H9 (cell line): Measurements from ENCODE around the gene HMOX1. TPM values are rescaled to one million over a fixed set of nuclear protein-coding genes. Genes with fewer than 3 reads are reported as not detected.

Experiments used
- DNase-seq: peaks from one replicate; pipeline ENCODE4 v3.0.0-alpha.2; 2017
- H2AFZ ChIP-seq: one replicate; pipeline ENCODE4 v1.6.1; 2013; ENCODE audit warnings: mild to moderate bottlenecking, low read length, control low read depth, moderate library complexity
- H2AK5ac ChIP-seq: 2 replicates; pipeline ENCODE4 v1.6.1; 2013; ENCODE audit warnings: low read length, control low read depth, mixed read lengths; ENCODE audit not compliant: insufficient read length
- H2BK120ac ChIP-seq: one replicate; pipeline ENCODE4 v1.6.1; 2013; ENCODE audit warnings: low read depth, mild to moderate bottlenecking, low read length, control low read depth, inconsistent platforms; ENCODE audit not compliant: poor library complexity, severe bottlenecking
- H2BK12ac ChIP-seq: 2 replicates; pipeline ENCODE4 v1.6.1; 2013; ENCODE audit warnings: low read length, control low read depth, mixed read lengths, low read depth; ENCODE audit not compliant: insufficient read length
- H2BK15ac ChIP-seq: 2 replicates; pipeline ENCODE4 v1.6.1; 2013; ENCODE audit warnings: low read depth, low read length, control low read depth
- H2BK20ac ChIP-seq: one replicate; pipeline ENCODE4 v1.6.1; 2013; ENCODE audit warnings: low read depth, mild to moderate bottlenecking, low read length, control low read depth, inconsistent platforms; ENCODE audit not compliant: poor library complexity, severe bottlenecking
- H2BK5ac ChIP-seq: 2 replicates; pipeline ENCODE4 v1.6.1; 2013; ENCODE audit warnings: low read length, control low read depth, mixed read lengths; ENCODE audit not compliant: insufficient read length
- H3K14ac ChIP-seq: 2 replicates; pipeline ENCODE4 v1.6.1; 2013; ENCODE audit warnings: low read length, control low read depth; ENCODE audit not compliant: insufficient read depth
- H3K18ac ChIP-seq: 2 replicates; pipeline ENCODE4 v1.6.1; 2013; ENCODE audit warnings: low read depth, mild to moderate bottlenecking, mixed read lengths, low read length, control low read depth; ENCODE audit not compliant: insufficient read length
- H3K23ac ChIP-seq: 2 replicates; pipeline ENCODE4 v1.6.1; 2013; ENCODE audit warnings: low read length, control low read depth, mixed read lengths, low read depth; ENCODE audit not compliant: insufficient read length
- H3K23me2 ChIP-seq: 2 replicates; pipeline ENCODE4 v1.6.1; 2013; ENCODE audit warnings: low read depth, mild to moderate bottlenecking, mixed read lengths, low read length, control low read depth; ENCODE audit not compliant: insufficient read length, poor library complexity, severe bottlenecking
- H3K27ac ChIP-seq: 2 replicates; pipeline ENCODE4 v1.5.1; 2013; ENCODE audit warnings: low read length, control low read depth, mixed read lengths, low read depth; ENCODE audit not compliant: insufficient read length
- H3K27me3 ChIP-seq: 2 replicates; pipeline ENCODE4 v1.6.1; 2013; ENCODE audit warnings: low read length, control low read depth, inconsistent platforms; ENCODE audit not compliant: insufficient read depth
- H3K4ac ChIP-seq: 2 replicates; pipeline ENCODE4 v1.6.1; 2013; ENCODE audit warnings: low read depth, mild to moderate bottlenecking, control low read depth, inconsistent platforms, low read length, moderate library complexity
- H3K4me1 ChIP-seq: 2 replicates; pipeline ENCODE4 v1.6.1; 2013; ENCODE audit warnings: low read length, control low read depth, inconsistent platforms; ENCODE audit not compliant: insufficient read depth
- H3K4me2 ChIP-seq: 2 replicates; pipeline ENCODE4 v1.6.1; 2013; ENCODE audit warnings: low read length, control low read depth, mixed read lengths; ENCODE audit not compliant: insufficient read length, insufficient read depth
- H3K56ac ChIP-seq: 2 replicates; pipeline ENCODE4 v1.6.1; 2013; ENCODE audit warnings: low read depth, mild to moderate bottlenecking, mixed read lengths, low read length, control low read depth; ENCODE audit not compliant: insufficient read length
- H3K79me1 ChIP-seq: 2 replicates; pipeline ENCODE4 v1.6.1; 2013; ENCODE audit warnings: low read depth, mild to moderate bottlenecking, moderate library complexity, low read length, control low read depth, inconsistent platforms; ENCODE audit not compliant: insufficient read depth, poor library complexity, severe bottlenecking
- H3K79me2 ChIP-seq: 2 replicates; pipeline ENCODE4 v1.6.1; 2013; ENCODE audit warnings: low read length, control low read depth, inconsistent platforms; ENCODE audit not compliant: insufficient read depth
- H3K9ac ChIP-seq: 2 replicates; pipeline ENCODE4 v1.6.1; 2013; ENCODE audit warnings: low read length, control low read depth, mixed read lengths; ENCODE audit not compliant: insufficient read length; ENCODE audit errors: extremely low read depth
- H3K9me3 ChIP-seq: one replicate; pipeline ENCODE4 v1.6.1; 2013; ENCODE audit warnings: low read depth, low read length, inconsistent platforms; ENCODE audit not compliant: control insufficient read depth
- H3T11ph ChIP-seq: one replicate; pipeline ENCODE4 v1.6.1; 2013; ENCODE audit warnings: mild to moderate bottlenecking, low read length, control low read depth, inconsistent platforms
- H4K20me1 ChIP-seq: one replicate; pipeline ENCODE4 v1.6.1; 2013; ENCODE audit not compliant: control insufficient read depth, insufficient read length, insufficient read depth
- H4K5ac ChIP-seq: 2 replicates; pipeline ENCODE4 v1.6.1; 2013; ENCODE audit warnings: low read depth, mild to moderate bottlenecking, mixed read lengths, low read length, control low read depth; ENCODE audit not compliant: insufficient read length
- H4K8ac ChIP-seq: replicated peaks from 2 replicates; pipeline ENCODE4 v1.6.1; 2013; ENCODE audit warnings: low read length, control low read depth, mixed read lengths, low read depth; ENCODE audit not compliant: insufficient read length
- H4K91ac ChIP-seq: 2 replicates; pipeline ENCODE4 v1.6.1; 2013; ENCODE audit warnings: low read depth, mild to moderate bottlenecking, moderate library complexity, mixed read lengths, low read length, control low read depth; ENCODE audit not compliant: insufficient read length
- H3K27ac Mint-ChIP-seq, 3 experiments: 2 replicates in 2 of 3; 3 replicates in 1 of 3; pipeline ENCODE4 v1.8.0; 2020 to 2021; ENCODE audit warnings: mixed read lengths in 3 of 3, mild to moderate bottlenecking in 1 of 3, moderate library complexity in 1 of 3
- H3K27me3 Mint-ChIP-seq: 2 replicates; pipeline ENCODE4 v1.8.0; 2021; ENCODE audit warnings: low read depth, mild to moderate bottlenecking, moderate library complexity, mixed read lengths
- H3K36me3 Mint-ChIP-seq, 3 experiments: 2 replicates in 2 of 3; 3 replicates in 1 of 3; pipeline ENCODE4 v1.8.0; 2020 to 2021; ENCODE audit warnings: low read depth in 3 of 3, mixed read lengths in 3 of 3; ENCODE audit not compliant: insufficient read depth in 1 of 3
- H3K4me1 Mint-ChIP-seq, 2 experiments: 2 replicates each; pipeline ENCODE4 v1.8.0; 2020; ENCODE audit warnings: mixed read lengths in 2 of 2
- H3K4me3 Mint-ChIP-seq, 2 experiments: 2 replicates in 1 of 2; 3 replicates in 1 of 2; pipeline ENCODE4 v1.8.0; 2020 to 2021; ENCODE audit warnings: mild to moderate bottlenecking in 2 of 2, mixed read lengths in 2 of 2, moderate library complexity in 1 of 2
- H3K9me3 Mint-ChIP-seq, 2 experiments: 2 replicates in 1 of 2; 3 replicates in 1 of 2; pipeline ENCODE4 v1.8.0; 2020; ENCODE audit warnings: mild to moderate bottlenecking in 2 of 2, mixed read lengths in 2 of 2, moderate library complexity in 1 of 2
- CTCF ChIP-seq: fragments of 200-600 bp; sonication (generic); conservative IDR thresholded peaks from 3 replicates; pipeline ENCODE4 v1.8.0; 2021; ENCODE audit warnings: antibody characterized with exemption, mild to moderate bottlenecking
- WGBS: extraction: QIAGEN DNeasy Blood & Tissue Kit; methylation state at CpG from one replicate; pipeline ENCODE4 v1.1.7; 2013; ENCODE audit warnings: missing lambda C conversion rate, low lambda C conversion rate, mixed read lengths; ENCODE audit not compliant: insufficient read length; ENCODE audit errors: extremely low coverage; 5-methylcytosine and 5-hydroxymethylcytosine counted together
- total RNA-seq: library from RNA; stranded (reverse); gene quantifications from 2 replicates; pipeline ENCODE4 v1.2.1, GENCODE V29; 2021

Gene HMOX1
- total RNA-seq, 1 experiment from 2014 or later: 22.7 TPM

- no peak overlapping the region for H3K4ac ChIP-seq
- no peak overlapping the region for H2BK20ac ChIP-seq
- peak; percentile 58 for DNase-seq
- no peak overlapping the region for H2BK5ac ChIP-seq
- H3K4me1 ChIP-seq: peaks cover 9% of the 10 kb centered on the region; the same call in 1 of the 2 replicates
- Mint-ChIP-seq H3K36me3 (no peaks in the 10 kb centered on the region), H3K27me3 (peaks cover 1% of the 10 kb centered on the region; the same call in 1 of the 2 replicates), H3K4me1 (peaks cover 60 to 69% of the 10 kb centered on the region in 2 experiments), H3K4me3 (no peak overlapping the region), H3K9me3 (no peaks in the 10 kb centered on the region; a peak in 1 of 5 replicates), H3K27ac (peak overlapping the region; percentile 94 to 99 (median 96))
- H4K91ac ChIP-seq: no peak overlapping the region
- H2BK12ac ChIP-seq: no peak overlapping the region
- H3K4me2 ChIP-seq: no peak overlapping the region
- no peak overlapping the region for H2BK15ac ChIP-seq
- WGBS: no CpG with 5 or more reads among the region's 3 CpGs
- H2AK5ac ChIP-seq: no peak overlapping the region
- H3K79me2 ChIP-seq: no peaks in the 10 kb centered on the region
- H3K18ac ChIP-seq: peak overlapping the region; percentile 16
- no peak for TF ChIP-seq CTCF
- H3K56ac ChIP-seq: no peak overlapping the region
- no peaks in the 10 kb centered on the region for H3K79me1 ChIP-seq
- H4K8ac ChIP-seq: no peak overlapping the region
- no peaks in the 10 kb centered on the region for H4K20me1 ChIP-seq
- no peak overlapping the region for H3T11ph ChIP-seq
- no peak overlapping the region for H3K9ac ChIP-seq
- H3K9me3 ChIP-seq: no peaks in the 10 kb centered on the region
- H3K23me2 ChIP-seq: peaks cover 7% of the 10 kb centered on the region
- H4K5ac ChIP-seq: no peak overlapping the region
- peak overlapping the region; percentile 31; the same call in 1 of the 2 replicates for H3K14ac ChIP-seq
- no peak overlapping the region for H2AFZ ChIP-seq
- no peaks in the 10 kb centered on the region for H3K27me3 ChIP-seq
- no peak overlapping the region for H3K23ac ChIP-seq
- no peak overlapping the region for H2BK120ac ChIP-seq
- H3K27ac ChIP-seq: peak overlapping the region; percentile 96
Observed at GRCh38 chr22:35377735-35378134, 3.2 kb upstream of the HMOX1 start.
